HG03558 (cell line): ENCODE results near the gene RNF130.
"Not testable (repeated sequence)": the region's sequence is repeated elsewhere in the genome, so short reads cannot be mapped to it uniquely, and the experiment has no call there.

ENCODE experiments used
- ATAC-seq: cut with Tn5 transposase; IDR thresholded peaks from one replicate; pipeline ENCODE4 v1.9.1; 2021; ENCODE audit warnings: moderate number of reproducible peaks; ENCODE audit not compliant: unreplicated experiment; ENCODE audit errors: extremely low read depth

The RNF130 gene

DNA sequence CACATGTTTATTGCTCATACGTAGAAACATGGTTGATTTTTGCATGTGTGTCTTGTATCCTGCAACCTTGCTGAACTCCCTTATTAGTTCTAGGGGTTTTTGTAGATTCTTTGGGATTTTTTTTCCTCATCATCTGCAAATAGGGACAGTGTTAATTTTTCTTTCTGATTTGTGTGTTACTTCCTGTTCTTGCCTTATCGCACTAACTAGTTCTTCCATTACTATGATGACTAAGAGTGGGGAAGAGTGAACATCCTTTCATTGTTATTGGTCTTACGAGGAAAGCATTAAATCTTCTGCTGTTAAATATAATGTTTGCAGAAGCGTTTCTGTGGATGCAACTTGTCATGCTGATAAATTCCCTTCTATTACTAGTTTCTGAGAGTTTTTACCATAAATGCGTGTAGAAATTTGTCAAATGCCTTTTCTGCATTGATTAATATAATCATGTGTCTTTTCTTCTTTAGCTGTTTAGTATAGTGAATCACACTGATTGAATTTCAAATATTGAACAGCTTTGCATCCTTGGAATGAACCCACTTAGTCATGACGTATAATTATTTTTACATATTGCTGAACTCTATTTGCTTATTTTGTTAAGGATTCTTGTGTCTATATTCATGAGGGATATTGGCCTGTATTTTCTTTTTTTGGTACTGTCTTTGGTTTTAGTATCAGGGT is 32.1 kb upstream of the RNF130 start:
- ATAC-seq: no peak

DNA sequence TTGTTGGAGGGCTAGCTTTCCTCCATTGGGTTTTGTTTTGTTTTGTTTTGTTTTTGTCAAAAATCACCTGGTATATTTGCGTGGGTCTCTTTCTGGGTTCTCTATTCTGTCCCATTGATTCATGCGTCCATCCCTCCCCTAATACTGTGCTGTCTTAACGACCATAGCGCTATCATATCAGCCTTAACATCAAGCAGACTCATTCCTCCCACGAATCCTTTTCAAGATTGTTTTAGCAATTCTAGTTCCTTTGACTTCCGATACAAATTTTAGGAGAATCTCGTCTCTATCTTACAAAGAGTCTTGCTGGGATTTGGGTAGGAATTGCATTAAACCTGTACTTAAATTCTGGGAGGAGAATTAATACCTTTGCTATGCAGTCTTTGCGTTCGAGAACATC is 31.1 kb upstream of the RNF130 start:
- ATAC-seq: no peak

DNA sequence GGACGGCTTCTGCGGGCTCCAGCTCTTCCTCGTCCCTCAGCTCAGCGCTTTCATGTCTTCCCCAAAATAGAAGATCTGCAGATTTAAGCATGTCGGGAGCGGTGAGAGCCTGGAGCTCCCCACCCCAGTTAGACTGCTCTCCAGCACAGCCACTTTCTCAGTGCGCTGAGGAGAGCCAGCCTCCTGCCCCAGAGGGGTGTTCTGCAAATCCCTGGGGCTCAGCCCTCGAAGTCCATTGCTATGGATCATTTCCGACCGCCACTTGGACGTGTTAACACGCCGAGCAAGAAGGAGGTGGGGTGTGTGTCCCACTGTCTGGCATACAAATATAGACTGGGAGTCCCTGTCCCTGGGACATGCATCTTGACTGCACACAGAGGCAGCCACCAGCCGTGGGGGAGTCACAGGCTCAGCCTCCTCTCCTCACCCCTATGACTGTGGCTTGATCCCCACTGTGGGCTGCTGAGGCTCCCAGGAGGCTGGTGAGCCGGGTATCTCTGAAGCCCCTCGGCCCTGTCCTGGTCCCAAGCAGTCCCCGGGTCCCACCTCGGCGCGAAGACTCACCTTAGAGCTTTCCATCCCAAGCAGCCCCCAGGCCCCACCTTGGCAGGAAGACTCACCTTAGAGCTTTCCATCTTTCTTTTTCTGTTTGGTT is 30.0 kb upstream of the RNF130 start:
- ATAC-seq: no peak

DNA sequence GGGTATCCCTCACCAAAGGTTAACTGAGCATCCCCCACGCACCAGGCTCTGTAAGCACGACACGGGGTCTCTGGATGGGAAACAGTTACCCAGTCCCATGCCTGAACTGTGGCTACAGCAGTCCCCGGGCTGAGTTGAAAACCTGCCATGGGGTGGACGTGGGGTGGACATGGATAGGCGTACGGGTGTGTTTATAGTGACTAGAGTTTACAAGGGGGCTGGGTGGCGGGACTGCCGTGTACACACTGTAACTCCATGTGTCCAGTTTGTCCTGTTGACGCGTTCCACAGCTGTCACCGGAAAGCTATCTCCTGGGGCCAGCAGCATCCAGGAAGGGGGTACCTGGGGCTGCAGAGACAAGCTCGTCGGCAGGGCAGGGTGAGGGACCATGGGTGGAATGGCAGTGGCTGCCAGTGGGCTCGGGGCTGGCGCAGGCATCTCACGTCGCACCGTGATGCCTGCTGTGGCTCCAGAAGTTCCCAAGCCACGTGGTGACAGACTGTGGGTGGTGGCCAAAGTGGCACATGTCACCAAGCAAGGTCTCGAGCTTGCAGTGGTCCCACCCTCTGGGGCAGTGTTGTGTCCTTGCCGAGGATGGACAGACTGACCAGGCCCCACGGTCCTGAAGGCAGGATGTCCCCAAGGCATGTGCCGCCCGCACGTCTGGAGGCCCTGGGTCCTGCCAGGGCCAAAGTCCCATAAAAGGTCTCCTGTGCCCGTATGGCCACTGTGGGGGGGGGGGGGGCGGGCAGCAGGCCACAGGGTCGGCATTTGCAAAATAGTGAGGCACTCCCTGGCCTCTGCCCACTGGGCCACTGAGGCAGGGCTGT is 29.3 kb upstream of the RNF130 start:
- ATAC-seq: no peak

DNA sequence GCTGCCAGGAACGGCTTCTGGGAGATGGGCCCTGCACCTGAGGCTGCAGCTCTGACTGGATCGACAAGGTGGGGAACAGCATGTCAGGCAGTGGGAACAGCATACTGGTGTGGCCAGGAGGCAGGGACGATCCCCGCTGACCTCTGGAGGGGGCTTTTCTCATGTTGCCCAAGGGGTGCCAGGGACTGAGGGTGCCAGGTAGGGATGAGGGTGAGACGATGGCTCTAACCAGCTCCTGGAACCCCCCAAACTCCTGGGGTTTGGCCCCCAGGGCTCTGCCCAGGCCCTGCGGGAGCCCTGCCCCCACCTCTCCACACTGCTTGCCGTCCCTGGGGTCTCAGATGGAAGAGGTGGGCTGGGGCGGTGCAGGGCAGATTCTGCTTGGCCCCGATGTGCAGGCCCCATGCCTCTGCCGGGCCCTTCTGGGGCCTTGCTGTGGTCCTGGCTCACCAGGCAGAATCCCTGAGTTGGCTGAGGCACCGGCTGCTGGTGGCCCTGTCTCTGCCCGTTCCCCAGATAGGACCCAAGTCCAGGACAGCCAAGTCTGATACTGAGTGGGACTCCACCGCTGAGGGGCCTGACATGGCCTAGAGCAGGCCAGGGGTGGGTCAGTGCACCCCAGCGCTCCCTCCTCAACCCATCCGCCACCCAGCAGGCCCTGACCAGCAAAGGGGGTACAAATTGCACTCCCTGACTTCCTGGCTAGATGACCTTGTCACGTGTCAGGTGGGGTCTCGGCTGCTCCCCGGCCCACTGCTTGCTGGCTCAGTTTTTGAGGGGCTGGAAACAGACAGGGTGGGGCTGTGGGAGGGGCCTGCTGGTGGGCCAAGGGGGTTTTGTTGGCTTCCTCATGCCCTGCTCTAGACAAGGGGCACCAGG is 28.4 kb upstream of the RNF130 start:
- ATAC-seq: no peak

DNA sequence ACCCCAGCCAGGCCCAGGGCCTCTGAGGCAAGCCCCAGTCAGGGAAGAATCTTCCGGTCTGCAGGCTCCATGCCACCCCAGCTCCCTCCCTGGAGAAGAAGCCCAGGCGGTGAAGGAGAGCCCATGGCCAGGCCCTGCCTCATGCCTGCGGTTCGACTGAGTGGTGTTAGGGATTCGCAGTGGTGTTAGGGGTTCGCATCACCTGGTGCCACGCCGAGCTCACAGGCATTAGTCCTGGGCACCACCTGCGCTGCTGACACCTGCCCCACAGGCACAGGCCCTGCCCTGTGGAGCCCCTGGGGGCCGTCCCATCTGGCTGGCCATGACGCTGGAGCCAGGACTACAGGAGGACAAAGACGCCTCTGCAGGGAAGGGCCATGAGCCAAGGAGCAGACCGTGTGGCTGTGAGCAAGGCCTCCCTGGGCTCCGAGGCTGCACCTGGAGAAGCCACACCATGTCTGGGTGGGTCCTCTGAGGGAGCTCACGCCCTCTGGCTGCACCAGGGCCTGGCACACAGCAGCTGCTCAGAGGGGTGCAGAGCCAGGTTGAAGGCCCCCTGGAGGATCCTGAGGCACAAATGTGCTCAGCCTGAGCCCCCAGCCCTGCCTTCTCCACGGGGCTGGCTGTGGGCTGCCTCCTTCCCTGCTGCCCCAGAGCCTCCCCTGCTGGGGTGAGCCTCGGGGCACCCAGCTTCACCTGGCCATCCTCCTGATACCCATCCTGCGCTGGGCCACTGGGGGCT is 27.6 kb upstream of the RNF130 start:
- no peak for ATAC-seq

DNA sequence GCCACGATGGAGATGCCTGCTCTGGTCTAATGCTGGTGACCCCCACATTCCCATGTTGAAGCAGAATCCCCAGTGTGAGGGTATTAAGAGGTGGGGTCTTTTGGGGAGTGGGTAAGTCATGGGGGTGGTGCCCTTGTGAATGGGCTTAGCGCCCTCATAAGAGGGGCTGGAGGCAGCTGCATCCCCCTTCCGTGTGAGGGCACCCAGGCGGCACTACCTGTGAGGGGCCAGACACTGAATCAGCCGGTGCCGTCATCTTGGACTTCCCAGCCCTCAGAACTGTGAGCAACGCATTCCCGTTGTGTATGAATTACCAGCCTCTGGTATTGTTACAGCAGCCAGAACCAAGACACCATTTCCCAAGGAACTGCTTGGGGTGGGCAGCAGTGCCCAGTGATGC is 27.0 kb upstream of the RNF130 start:
- ATAC-seq: no peak

DNA sequence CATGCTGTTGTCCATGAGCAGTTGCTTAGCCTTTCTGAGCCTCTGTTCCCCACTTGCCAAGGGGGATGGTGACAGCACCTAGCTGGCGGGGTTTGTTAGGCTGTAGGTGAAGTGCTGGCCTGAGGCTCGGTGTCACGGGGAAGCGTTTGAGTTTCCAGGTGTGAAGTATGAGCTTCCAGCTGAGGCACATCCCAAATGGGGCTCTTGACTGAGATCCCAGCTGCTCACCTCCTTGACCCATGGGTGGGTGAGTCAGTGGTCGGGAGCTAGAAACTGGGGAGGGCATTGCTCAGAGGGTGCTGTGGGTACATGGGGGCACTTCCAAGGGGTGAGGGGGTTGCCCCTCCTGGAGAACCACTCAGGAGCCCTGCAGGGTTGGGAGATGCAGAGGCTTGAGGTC is 26.4 kb upstream of the RNF130 start:
- ATAC-seq: no peak

DNA sequence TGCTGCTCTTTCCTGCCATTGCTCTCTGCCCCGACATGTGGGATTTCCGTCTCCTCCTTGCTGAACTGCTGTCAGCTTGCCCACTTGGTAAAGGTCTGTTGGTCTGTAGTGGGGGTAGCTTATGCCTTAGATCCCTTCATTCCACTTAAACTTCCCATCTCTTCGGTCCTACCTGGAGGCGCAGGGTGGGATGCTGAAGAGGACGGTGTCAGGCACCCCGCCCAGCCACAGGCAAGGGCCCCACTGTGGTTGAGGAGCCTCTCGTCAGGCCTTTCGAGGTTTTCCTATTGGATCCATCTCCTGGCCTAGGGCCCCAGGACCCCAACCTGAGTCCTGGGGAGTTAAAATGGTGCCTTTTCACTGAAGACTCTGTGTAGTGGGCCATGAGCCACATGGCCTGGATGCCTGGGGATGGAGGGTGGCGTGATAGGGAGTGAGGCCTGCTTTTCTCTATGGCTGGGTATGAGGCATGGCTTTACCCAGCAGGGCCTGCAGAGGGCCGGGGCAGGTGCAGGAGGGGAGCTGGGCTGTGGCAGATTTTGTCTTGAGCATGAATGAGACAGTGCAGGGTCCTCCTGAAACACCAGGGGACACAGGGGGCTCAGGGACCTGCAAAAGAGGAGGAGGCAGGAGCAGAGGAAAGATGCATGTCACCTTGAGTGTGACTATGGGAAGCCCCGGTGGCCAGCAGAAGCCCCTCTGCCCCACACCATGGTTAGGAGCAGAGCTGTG is 25.8 kb upstream of the RNF130 start:
- no peak for ATAC-seq

DNA sequence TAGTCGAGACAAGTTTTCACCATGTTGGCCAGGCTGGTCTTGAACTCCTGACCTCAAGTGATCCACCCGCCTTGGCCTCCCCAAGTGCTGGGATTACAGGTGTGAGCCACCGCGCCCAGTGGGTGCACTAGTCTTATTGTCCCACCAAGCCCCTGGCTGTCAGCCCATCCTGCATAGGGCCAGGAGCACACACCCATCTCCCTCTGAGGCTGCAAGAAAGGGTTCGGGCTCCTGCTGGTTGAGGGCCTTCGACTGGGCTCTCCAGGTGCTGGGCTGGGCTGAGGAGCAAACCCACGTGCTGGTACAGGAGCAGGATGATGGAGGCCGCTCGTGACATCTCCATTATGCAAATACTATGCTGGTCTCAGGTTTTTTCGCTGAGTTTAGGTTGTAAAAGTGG is 25.1 kb upstream of the RNF130 start:
- no peak for ATAC-seq

DNA sequence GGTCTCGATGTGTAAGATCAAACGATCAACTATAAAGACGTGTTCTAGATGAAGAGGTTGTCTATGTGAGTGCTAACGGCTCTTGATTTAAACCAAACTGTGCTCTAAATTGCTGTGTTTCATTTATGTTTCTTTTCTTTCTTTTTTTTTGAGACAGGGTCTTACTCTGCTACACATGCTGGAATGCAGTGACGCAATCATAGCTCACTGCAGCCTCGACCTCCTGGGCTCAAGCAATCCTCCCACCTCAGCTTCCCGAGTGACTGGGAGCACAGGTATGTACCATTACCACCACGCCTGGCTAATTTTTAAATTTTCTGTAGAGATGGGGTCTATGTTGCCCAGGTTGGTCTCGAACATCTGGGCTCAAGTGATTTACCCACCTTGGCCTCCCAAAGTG is 24.0 kb upstream of the RNF130 start:
- ATAC-seq: no peak

DNA sequence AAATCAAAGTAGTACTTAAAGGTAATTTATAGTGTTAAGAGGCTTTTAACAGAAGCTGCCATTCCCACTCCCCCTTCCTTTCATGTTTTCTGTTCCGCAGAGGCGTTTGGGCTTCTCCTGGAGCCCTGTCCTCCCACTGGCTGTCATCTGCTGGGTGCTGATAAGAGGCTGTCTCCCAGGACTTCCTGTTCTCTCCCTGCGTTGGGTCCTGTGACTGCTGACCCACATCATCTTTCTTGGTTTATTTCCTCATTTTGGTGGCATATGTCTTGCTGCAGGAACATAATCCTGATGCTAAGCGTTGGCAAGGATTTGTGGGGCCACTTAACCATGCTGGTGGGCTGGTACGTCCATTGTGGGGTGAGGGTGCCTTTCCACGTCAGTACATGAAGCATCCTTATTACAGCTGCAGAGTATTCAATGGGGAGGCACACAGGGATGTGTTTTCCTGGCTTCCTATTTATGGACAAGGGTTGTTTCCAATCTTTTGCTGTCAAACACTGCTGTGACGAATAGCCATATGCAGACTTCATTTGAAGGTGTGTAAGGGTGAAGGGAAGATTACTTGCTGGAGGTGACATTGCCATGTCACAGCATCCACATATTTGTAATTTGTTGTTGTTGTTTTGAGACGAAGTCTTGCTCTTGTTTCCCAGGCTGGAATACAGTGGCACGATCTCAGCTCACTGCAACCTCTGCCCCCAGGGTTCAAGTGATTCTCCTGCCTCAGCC is 22.3 kb upstream of the RNF130 start:
- no peak for ATAC-seq

DNA sequence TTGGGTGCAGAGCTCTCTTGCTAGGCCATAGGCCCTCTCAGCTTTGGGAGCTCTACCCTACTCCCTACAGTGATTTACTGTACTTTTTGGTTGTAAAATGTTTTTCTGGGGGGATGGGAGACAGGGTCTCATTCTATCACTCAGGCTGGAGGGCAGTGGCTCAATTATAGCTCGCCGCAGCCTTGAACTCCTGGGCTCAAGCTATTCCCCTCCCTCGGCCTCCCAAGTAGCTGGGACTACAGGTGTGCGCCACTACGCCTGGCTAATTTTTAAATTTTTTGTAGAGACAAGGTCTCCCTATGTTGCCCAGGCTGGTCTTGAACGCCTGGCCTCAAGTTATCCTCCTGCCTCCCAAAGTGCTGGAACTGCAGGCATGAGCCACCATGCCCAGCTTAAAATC is 21.7 kb upstream of the RNF130 start:
- no peak for ATAC-seq

DNA sequence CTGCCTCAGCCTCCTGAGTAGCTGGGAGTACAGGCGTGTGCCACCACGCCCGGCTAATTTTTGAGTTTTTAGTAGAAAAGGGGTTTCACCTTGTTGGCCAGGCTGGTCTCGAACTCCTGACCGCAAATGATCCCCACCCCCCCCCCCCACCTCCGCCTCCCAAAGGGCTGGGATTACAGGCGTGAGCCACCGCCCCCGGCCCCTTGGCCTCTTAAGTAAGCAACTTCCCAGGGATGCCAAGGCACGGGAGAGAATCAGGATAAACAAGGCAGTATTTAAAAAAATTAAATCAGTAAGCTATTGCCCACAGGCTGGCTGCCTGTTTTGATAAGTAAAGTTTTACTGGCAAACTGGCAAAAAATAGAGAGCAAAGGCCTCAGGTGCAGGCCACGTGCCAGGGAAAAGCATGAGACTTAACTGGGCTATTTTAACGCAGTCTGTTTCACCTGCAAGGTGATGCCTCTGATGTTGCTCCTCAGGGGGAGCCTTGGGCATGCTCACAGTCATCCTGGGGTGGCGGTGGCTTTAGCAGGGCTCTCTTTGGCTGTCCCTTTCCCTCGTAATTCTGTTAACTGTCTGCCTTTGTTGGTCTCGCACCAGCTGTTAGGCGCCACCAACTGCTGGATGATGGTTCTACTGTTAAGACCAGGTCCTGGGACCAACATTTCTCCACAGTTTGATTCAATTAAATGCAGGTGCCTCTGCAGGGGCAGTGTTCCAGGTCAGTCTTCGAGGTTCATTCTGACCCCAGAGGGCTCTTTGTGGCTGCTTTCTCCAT is 19.4 kb upstream of the RNF130 start:
- ATAC-seq: no peak

DNA sequence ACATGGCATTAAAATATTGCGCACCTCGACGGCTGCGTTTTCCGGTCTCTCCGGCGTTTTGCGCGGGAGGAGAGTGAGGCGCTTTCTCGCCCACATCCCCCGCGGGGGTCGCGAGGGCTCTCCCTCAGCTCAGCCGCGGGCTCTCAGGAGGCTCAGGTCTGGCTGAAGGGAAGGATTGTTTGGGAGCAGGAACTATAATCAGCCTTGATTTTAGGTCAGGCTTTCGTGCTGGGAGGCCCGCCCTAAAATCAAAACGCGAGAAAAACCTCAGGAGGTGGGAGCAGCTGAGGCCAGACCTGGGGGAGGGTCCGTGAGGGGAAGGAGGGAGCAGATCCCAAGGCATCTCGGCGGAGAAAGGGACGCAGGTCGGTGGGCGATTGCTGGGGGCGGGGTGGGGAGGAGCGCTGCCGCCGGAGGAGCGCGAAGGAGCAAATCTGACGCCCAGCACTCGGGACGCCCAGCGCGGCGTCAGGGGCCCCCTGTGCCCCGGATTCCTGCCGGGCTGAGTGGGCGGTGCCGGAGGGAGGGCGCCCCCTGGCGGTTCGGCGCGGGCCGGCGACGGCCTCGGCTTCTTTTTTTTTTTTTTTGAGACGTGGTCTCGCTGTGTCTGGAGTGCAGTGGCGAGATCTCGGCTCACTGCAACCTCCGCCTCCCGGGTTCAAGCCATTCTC is 18.7 kb upstream of the RNF130 start:
- ATAC-seq: no peak

DNA sequence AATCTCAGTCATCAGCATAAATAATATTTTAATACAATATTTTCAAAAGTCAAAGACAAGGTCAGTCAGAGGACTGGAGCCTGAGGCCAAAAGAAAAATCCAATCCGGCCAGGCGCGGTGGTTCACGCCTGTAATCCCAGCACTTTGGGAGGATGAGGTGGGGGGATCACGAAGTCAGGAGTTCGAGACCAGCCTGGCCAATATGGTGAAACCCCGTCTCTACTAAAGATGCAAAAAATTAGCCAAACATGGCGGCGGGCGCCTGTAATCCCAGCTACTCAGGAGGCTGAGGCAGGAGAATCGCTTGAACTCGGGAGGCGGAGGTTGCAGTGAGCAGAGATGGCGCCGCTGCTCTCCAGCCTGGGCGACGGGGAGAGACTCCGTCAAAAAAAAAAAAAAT is 18.1 kb upstream of the RNF130 start:
- ATAC-seq: not testable (repeated sequence)

DNA sequence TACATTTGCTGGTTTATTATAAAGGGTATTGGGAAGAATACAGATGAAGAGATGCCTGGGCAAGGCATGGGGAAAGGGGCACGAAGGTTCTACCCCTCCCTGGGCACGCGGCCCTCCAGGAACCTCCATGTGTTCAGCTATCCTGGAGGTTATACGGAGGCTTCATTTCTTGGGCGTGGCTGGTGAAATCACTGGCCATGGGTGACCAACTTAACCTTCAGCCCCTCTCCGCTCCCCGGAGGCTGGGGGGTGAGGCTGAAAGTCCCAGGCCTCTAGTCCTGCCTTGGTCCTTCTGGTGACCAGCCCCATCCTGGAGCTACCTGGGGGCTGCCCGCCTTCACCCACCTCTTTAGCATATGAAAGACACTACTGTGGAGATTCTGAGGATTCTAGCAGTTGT is 17.0 kb upstream of the RNF130 start:
- ATAC-seq: no peak
